22Rv1 (cell line): ENCODE results near the gene KCNK7.

Experiments
- ZFX ChIP-seq: fragments of 450-650 bp; IDR thresholded peaks from 2 replicates; pipeline ENCODE4 v1.6.1; 2017; ENCODE audit warnings: antibody characterized with exemption, borderline replicate concordance
- TF ChIP-seq, protein P1 (sequence below): fragments of 450-650 bp; IDR thresholded peaks from 2 replicates; pipeline ENCODE4 v1.5.1; 2017; ENCODE audit warnings: mild to moderate bottlenecking

DNA sequence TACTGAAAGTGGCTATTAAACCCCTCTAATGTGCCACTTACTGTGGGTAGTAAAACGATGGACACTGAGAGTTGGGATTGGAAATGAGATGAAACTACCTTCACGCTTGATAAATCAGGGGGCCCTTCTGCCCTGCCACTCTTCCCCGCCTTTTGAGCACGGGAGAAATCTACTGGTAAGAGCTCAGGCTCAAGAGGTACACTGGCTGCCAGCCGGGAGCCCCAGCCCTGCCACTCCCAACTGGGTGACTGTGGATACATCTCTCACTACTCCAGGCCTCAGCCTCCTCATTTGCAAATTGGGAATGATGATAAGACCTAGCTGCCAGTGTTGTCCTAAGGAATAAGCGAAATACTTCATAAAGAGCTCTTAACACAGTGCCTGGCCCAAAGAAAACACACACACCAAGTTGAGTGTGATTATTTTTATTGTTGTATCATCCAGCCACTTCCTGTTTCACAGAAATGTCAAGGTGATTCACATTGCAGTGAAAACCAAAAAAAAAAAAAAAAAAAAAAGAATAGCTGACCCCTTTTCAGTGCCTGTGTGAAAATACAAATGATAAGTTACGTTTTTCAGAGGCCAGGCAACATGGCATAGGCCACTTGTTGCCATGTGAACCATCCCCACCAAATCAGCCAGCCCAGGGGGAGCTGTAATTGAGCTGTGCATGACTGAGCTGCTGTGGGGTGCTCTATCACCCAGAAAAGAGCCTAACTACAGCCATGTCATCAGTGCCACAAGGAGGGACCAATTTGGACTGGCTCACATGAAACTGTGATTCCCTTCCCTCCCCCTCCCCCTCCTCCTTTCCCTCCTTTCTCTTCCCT, 29.8 kb downstream of the KCNK7 start:
- TF ChIP-seq, protein P1, sequence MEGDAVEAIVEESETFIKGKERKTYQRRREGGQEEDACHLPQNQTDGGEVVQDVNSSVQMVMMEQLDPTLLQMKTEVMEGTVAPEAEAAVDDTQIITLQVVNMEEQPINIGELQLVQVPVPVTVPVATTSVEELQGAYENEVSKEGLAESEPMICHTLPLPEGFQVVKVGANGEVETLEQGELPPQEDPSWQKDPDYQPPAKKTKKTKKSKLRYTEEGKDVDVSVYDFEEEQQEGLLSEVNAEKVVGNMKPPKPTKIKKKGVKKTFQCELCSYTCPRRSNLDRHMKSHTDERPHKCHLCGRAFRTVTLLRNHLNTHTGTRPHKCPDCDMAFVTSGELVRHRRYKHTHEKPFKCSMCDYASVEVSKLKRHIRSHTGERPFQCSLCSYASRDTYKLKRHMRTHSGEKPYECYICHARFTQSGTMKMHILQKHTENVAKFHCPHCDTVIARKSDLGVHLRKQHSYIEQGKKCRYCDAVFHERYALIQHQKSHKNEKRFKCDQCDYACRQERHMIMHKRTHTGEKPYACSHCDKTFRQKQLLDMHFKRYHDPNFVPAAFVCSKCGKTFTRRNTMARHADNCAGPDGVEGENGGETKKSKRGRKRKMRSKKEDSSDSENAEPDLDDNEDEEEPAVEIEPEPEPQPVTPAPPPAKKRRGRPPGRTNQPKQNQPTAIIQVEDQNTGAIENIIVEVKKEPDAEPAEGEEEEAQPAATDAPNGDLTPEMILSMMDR, result no peak
- TF ChIP-seq ZFX, result no peak
